GM18511 (cell line): ENCODE data around the gene INSRR.

ENCODE experiments used
- ATAC-seq: cut with Tn5 transposase; IDR thresholded peaks from one replicate; pipeline ENCODE4 v1.9.1; 2021; ENCODE audit warnings: mild to moderate bottlenecking, moderate library complexity; ENCODE audit not compliant: unreplicated experiment

INSRR gene

GRCh38 chr1:156834322-156834721, 24.6 kb downstream of the INSRR start:
- no peak for ATAC-seq

GRCh38 chr1:156833603-156834002, 25.3 kb downstream of the INSRR start:
- ATAC-seq = no peak

GRCh38 chr1:156832434-156832833, 26.5 kb downstream of the INSRR start:
- no peak for ATAC-seq

- no peak for ATAC-seq
These were observed 30.4 kb downstream of the INSRR start for GRCh38 chr1:156828400-156829124.

- ATAC-seq = no peak
These were observed 32.3 kb downstream of the INSRR start for GRCh38 chr1:156826630-156827029.

- no peak for ATAC-seq
These were observed 35.6 kb downstream of the INSRR start for GRCh38 chr1:156823210-156823790.

GRCh38 chr1:156822680-156823079, 36.2 kb downstream of the INSRR start:
- no peak for ATAC-seq

GRCh38 chr1:156821801-156822200, 37.1 kb downstream of the INSRR start:
- ATAC-seq = no peak

GRCh38 chr1:156816561-156817328, 42.2 kb downstream of the INSRR start, which contains the start of gene SH2D2A:
SH2D2A (minus strand) TSS chr1:156816848; CDS start chr1:156816708, 140 bp downstream.
- ATAC-seq = peak; percentile 85

- ATAC-seq = no peak
These were observed 42.9 kb downstream of the INSRR start for GRCh38 chr1:156815961-156816422.

- no peak for ATAC-seq
These were observed 43.5 kb downstream of the INSRR start for GRCh38 chr1:156815307-156815826.

- ATAC-seq = no peak
These were observed 44.2 kb downstream of the INSRR start for GRCh38 chr1:156814571-156815260.

- no peak for ATAC-seq
These were observed 45.0 kb downstream of the INSRR start for GRCh38 chr1:156813750-156814570.

- ATAC-seq = no peak
These were observed 45.6 kb downstream of the INSRR start for GRCh38 chr1:156813298-156813697.

GRCh38 chr1:156812293-156812990, 46.5 kb downstream of the INSRR start:
- no peak for ATAC-seq

GRCh38 chr1:156811168-156811567, 47.7 kb downstream of the INSRR start:
- no peak for ATAC-seq

- ATAC-seq = no peak
These were observed 49.1 kb downstream of the INSRR start for GRCh38 chr1:156809711-156810366.

- no peak for ATAC-seq
These were observed 49.6 kb downstream of the INSRR start for GRCh38 chr1:156809281-156809680.
